HG03558 (cell line): ENCODE results near the gene COCH.

Experiments used
- ATAC-seq: cut with Tn5 transposase; IDR thresholded peaks from one replicate; pipeline ENCODE4 v1.9.1; 2021; ENCODE audit warnings: moderate number of reproducible peaks; ENCODE audit not compliant: unreplicated experiment; ENCODE audit errors: extremely low read depth

Gene COCH

DNA sequence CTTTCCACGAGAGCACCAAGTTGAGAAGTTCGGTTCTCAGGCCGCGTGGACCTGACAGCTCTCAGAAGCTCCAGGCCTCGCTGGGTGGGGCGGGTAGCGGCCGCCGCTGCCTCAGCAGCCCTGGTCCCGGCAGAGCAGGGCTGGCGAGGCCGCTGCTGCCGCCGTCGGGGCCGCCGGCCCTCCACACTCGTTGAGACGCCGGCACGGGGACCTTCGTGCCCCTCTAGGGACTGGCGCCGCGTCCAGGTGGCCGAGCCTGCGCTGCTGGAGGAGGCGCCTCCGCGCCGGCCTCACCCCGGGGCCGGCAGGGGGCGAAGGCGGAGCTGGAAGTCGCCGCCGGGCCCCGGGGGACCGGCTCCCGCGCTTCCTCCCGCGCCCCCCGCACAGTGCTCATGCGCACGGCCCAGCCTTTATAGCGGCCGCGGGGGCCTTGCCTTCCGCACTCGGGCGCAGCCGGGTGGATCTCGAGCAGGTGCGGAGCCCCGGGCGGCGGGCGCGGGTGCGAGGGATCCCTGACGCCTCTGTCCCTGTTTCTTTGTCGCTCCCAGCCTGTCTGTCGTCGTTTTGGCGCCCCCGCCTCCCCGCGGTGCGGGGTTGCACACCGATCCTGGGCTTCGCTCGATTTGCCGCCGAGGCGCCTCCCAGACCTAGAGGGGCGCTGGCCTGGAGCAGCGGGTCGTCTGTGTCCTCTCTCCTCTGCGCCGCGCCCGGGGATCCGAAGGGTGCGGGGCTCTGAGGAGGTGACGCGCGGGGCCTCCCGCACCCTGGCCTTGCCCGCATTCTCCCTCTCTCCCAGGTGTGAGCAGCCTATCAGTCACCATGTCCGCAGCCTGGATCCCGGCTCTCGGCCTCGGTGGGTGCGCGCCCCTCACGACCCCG lies at the start of gene COCH:
Gene COCH (plus strand): TSS at position 440 of the 879 bp plus-strand sequence. CDS start 380 bp downstream, at position 820.
- ATAC-seq, result peak; percentile 71

DNA sequence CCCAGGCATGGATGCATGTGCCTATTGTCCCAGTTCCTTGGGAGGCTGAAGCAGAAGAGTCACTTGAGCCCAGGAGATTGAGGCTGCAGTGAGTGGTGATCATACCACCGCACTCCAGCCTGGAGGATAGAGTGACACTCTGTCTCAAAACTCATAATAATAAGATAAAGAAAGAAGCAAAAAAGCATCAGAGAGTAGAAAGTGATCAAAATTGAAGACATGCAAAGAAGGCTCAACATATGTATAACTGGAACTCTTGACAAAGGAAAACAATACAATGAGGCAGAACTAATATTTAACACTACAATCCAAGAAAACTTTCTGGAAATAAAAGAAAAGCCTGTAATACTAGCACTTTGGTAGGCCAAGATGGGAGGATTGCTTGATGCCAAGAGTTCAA lies 48.3 kb upstream of the COCH start:
- ATAC-seq, result no peak

DNA sequence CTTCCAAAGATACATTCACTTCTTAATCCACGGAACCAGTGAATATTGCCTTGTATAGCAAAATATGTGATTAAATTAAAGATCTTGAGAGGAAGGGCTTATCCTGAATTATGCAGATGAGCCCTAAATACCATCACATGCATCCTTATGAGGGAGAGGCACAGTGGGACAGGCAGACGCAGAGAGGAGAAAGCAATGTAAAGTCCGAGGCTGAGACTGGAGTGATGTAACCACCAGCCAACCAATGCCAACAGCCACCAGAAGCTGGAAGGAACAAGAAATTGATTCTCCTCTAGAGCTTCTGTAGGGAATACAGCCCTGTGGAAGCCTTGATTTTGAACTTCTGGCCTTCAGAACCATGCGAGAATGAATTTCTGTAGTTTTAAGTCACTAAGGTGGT lies 44.5 kb upstream of the COCH start:
- no peak for ATAC-seq

DNA sequence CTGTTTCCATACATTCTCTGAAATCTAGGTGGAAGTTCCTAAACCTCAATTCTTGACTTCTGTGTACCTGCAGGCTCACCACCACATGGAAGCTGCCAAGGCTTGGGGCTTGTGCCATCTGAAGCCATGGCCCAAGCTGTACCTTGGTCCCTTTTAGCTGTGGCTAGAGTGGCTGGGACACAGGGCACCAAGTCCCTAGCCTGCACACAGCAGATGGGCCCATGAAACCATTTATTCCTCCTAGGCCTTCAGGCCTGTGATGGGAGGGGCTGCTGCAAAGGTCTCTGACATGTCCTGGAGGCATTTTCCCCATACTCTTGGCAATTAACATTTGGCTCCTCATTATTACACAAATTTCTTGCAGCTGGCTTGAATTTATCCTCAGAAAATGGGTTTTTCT lies 40.0 kb upstream of the COCH start:
- no peak for ATAC-seq

DNA sequence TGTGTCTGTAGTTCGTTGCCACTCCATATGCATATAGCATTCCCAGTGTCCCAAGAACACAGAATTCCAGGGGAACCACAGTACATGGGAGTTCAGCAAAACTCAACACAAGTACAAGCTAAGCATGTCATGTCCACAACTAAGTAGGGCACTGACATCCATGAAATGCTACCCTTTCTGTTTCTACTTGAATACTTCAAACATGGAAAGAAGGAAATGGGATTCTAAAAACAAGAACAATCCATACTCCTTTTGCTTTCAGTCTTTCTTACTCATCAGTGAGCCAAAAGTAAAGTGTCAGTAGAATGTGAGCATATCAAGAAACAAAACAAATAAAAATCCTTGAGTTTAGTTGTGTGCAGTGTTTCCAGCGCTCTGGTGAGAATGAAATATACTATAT lies 36.0 kb upstream of the COCH start:
- ATAC-seq, result no peak

DNA sequence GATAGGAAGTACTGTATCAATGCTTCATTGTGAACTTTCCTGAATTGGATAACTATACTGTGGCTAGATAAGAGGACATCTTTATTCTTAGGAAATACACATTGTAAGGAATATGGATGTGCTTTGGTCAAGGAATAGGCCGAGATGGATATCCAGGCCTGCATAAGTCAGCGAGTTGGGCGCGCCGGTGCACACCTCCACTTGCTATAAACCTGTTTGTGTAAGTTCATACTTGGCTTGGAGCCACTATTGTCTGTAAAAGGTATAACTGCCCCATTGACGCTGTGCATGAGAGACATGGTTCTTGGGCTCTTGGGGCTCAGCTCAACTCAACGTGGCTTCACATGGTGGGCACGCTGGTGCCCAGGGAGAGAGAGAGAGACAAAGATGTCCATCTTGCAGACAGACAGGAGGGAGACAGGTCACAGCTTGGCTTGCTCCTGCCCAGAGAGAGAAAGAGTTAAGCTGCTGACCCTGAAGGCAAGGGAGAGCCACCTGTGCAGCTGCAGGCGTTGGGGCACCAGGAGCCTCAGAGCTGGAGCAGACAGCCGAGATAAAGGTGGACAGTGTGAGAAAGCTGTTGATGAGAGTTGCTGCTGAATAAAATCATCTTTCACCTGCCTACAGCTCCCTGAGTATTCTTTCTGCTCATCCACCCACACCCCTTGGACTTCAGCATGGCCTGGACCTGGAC lies 34.1 kb upstream of the COCH start:
- no peak for ATAC-seq

DNA sequence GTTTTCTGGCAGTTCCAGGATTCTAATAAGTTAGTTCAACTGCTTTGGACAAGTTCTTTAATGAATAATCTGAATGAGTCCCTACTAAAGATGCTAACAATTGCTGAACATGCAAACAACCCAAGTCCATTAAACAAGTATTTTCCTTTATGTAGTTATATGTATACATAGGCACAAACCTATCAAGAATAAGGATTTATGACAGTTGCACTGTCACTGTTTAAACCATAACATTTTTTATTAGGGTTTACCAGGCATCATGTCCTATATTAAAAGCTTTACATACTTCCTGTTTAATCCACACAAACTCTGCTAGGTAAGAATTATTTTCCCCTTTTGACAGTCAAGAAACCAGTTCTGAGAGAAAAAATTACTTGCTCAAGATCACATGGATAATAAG lies 31.9 kb upstream of the COCH start:
- ATAC-seq, result no peak

DNA sequence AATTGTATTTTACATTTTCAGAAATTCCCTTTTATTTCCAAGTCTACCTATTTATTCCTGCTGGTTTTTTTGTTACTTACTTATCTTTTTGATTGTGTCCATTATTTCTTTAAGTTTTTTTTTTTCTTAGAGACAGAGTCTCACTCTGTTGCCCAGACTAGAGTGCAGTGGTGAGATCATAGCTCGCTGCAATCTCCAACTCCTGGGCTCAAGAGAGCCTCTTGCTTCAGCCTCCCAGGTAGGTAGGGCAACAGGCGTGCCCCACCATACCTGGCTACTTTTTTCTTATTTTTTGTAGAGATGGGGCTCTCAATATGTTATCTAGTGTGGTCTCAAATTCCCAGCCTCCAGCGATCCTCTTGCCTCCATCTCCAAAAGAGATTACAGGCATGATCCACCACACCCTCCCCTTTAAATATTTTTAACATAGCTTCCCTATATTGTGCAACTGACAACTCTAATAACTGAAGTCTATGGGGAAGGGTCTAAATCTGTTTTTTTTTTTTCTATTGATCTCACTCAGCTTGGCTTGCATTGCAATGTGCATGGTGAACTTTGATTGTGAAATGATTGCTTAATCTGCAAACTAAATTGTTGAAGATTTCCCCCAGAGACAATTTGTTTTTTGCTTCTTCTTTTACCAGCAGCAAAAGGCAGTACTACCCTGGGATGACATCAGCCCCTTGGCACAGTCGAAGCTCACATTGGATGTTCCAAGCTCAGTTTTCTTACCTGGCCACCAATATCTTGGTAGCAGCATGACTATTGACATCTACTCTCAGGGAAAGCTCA lies 25.7 kb upstream of the COCH start:
- ATAC-seq, result no peak

DNA sequence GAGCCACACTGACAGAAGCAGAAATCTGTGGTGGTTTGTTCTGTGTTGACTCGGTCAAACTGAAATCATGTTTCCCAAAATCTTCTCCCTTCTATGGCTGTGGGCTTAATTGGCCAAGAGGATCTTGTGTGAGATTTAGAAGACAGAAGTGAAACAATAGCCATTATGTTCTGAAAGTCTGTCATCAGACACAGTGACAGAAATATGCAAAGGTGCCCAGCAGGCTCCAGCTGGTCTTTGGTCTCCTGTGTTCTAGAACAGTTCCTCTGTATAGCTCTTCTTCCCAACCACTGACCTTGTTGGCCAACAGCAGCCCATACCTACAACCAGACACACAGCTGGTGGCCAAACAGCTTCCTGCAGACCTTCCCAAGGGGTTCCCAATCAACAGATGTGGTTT lies 25.0 kb upstream of the COCH start:
- peak; percentile 82 for ATAC-seq

DNA sequence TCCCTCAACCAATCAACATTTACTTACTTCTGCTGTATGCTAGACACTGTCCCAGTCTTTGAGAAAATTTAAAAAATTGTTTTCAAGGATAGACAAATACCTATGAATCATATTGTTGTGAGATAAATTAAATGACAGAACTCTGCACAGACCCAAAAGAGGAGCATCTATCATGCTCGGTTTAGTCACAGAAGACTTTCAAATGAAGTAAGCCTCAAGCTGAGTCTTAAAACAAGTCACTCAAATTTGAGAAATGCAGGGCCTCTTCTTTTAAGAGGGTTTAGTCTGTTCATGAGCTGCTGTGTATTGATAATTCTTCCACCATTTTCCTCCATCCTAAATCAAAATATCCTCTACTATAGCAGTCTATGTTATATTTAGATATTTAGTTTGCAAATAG lies 24.4 kb upstream of the COCH start:
- no peak for ATAC-seq

DNA sequence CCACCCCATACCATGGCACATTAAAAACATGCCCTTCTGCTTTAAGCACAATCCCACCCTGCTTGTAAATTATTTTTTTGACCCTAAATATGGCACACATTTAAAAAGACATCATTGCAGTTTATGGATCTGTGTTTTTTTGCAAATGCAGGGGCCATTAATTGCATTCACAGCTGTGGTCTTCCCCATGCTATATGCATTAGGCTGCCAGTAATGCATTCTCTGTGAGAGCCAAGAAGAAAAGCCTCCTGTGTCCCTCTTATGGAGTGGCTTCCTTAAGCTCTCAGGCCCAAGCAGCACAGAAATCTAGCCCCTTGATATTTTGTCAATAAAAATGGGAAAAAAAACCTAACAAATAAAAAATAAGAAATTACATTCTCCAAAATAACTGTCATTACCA lies 20.4 kb upstream of the COCH start:
- no peak for ATAC-seq

DNA sequence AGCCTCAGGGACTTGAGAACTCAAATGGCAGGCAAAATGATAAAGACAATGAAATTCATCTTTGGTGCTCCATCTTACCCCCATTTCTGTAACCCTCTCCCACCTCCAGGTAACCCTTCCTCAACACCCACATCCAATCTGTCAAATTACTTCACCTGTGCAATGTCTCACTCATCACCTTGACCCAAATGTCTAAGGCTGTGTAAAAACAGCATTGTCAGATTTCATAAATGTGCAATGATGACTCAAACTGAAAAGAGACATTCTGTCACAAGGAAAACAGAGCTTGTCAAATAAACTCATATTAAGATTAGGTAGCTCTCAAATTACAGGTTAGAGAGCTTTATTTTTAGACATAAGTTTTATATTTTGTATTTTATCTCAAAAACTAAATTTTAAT lies 19.9 kb upstream of the COCH start:
- peak; percentile 28 for ATAC-seq

DNA sequence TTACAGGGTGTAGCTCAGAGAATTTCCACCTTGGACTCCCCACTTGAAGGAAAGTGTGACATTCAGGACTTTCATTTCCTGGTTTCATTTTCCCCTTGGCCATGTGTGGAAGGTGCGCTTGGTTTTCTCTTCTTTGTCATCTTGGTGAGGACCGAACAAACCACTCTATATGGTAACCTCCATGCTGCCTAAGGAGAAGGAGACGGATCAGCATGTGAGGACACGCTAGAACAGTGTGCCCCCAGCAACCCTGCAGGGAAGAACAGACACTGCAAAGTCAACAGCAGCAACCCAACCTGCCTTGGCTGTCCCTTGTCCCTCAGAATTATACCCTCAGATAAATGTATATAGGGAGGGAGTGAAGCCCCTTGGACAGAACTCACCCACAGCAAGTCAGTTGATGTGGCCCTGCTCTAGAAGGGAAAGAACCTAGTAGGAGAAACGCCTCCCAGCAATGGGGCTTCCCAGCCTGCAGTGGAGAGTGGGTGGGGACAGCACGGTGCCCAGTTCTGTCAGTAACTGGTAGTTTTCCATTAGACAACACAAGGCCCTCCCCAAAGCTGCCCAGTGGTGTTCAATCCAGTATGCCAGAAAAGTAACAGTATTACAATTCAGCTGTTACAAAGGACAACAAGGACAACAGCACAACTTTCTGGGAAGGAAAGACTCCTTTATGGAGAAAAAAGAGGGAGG lies 18.9 kb upstream of the COCH start:
- peak; percentile 28 for ATAC-seq

DNA sequence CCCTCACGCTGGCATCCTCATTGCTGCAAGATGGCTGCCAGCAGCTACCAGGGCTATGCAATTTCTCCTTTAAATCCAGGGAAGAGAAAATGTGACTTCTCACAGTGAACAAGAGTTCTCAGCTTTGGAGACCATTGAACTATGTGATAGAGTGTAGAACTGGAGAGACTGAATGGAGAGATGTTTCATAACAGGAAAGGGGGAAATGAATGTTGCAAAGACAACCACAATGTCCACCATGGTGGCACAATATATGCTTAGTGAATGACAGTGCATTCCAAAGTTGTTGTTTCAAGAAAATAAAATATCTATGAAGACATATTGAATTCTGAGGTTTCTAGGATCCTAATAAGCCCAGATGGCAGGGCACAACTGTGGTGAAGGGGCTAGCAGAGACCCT lies 13.2 kb upstream of the COCH start:
- no peak for ATAC-seq

DNA sequence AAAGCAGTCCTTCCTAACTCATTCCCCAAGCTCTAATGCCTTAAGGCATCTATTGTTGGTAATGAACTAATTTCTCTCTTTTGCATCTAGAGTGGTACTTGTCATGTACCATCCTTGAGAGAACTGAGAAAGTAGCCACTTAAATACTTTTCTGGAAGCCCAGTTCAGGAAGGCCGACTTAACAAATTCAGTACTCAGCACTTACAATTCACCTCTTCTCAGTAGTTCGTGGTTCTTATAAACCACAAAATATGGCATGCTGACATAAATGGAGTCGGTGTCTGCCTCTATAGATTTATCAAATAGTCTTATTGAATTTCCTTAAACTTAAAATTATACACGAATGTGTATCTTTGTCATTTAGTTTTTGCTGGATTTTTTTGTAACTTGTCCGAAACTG lies 9.4 kb upstream of the COCH start:
- no peak for ATAC-seq

DNA sequence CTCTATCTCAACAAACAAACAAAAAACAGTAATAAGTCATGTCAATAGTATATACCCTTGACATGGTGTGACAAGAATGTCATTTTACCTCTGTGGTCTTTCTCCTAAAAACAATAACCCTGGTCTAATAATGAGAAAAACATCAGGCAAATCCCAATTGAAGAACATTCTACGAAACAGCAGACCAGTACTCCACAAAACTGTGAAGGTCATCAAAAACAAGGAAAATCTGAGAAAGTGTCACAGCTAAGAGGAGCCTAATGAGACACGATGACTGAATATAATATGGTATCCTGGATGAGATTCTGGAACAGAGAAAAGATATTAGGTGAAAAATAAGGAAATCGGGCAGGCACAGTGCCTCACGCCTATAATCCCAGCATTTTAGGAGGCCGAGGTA lies 5.6 kb upstream of the COCH start:
- ATAC-seq, result no peak

DNA sequence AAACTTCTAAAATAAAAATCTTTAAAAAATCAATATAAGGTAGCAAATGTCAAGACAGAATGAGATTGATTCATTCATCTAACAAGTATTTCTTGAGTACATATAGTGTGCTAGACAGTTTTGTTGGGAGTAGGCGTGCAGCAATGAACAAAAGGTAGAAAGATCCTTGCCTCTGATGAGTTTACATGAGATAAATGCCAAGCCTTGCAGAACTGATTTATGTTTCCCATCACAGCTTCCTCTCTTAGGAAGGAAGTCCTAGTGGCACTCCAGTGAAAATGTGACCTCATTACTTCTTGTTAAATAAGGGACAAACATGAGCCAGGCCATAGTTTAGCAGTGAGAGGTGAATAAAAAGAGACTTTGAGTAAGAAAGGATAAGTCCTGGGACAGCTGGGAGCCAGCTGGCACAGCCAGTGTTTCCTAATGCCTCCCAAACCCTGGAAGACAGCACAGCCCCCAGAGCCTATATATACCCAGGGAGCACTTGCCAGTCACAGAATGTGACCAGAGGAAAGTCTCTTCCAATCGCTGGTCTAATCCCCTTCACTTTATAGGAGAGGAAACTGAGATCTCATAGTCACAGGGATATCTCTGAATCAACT lies 4.7 kb upstream of the COCH start:
- no peak for ATAC-seq

DNA sequence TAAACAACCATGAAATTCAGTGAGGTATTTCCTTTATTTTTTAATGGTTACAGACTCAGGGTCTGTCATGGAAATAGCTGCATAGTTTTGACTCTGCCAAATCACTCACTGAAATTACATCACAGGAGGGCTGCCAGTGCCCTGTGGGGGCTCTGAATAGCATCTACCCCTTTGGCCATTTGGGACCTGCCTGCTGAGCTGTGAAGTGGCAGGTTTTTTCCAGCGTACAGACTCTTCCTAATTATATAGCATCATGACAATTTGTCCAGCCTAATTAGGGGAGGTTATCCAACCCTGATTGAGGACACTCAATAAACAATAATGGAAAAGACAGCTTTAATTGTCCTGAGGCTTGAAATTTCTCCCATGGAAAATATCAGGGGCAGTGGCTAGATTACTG lies 1.8 kb upstream of the COCH start:
- no peak for ATAC-seq

DNA sequence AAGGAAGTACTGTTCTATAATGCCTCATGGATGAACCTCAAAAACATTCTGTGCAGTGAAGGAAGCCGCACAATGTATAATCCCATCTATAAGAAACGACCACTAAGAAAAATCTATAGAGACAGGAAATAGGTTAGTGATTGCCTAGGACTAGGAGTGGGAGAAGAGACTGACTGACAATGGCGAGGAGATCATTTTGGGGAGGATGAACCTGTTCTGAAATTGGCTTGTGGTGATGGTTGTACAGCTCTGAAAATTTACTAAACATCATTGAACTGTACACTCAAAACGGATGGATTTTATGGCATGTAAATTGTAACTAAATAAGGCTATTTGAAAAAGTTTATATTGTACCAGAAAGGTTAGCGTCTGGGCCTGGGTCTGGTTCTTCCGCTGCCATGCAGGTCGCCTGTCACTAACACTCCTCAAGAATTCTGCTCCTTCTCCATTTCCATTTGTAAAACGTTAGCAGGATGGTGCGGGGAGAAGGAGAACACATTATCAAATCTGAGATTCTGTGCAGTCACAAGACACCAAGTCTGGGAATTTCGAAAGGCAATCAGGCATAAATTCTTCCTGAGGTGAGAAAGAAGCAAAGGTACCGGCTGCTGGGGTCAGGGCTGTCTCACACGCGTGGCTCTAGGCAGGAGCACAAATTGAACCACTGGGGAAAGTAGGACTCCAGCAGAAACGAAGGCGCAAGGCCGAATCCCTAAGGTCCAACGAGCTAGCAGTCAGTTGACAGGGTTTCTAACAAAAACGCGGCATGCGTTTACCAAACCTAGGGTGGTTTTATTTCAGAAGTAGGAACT lies 845 bp upstream of the COCH start:
- ATAC-seq, result no peak
